Myocyte (in vitro differentiated cells): ENCODE measurements around the gene OXCT1. TPM values are rescaled to one million over a fixed set of nuclear protein-coding genes. Genes with fewer than 3 reads are reported as not detected.
A peak's percentile ranks its signal among the peaks of the same experiment; 100 is the strongest.
"Not testable (repeated sequence)": the region's sequence is repeated elsewhere in the genome, so short reads cannot be mapped to it uniquely, and the experiment has no call there.

ENCODE experiments used
- DNase-seq: peaks from one replicate; pipeline ENCODE4 v3.0.0-alpha.2; 2012; ENCODE audit warnings: low read depth
- total RNA-seq: library from RNA; depleted of rRNA; stranded (reverse); fragments of >200 nt; gene quantifications from 2 replicates; pipeline ENCODE4 v1.2.3, GENCODE V29; 2014

The OXCT1 gene
- total RNA-seq, 1 donor from 2014 or later, result 29.0 TPM

- no peak for DNase-seq
Observed at GRCh38 chr5:41874512-41875060, 4.4 kb upstream of the OXCT1 start.

- DNase-seq, result peak; percentile 33
Observed at GRCh38 chr5:41871852-41872251, 1.6 kb upstream of the OXCT1 start.

- no peak for DNase-seq
Observed at GRCh38 chr5:41870627-41871048, 413 bp upstream of the OXCT1 start.

- no peak for DNase-seq
Observed at GRCh38 chr5:41869151-41869723, 988 bp downstream of the OXCT1 start.

- DNase-seq, result no peak
Observed at GRCh38 chr5:41863871-41864486, 6.2 kb downstream of the OXCT1 start.

GRCh38 chr5:41858890-41859289 is 11.3 kb downstream of the OXCT1 start:
- DNase-seq, result no peak

- DNase-seq, result no peak
Observed at GRCh38 chr5:41857989-41858388, 12.2 kb downstream of the OXCT1 start.

- peak; percentile 82 for DNase-seq
Observed at GRCh38 chr5:41856644-41857491, 13.4 kb downstream of the OXCT1 start.

- DNase-seq, result no peak
Observed at GRCh38 chr5:41852293-41852692, 17.9 kb downstream of the OXCT1 start.

GRCh38 chr5:41851116-41851515 is 19.1 kb downstream of the OXCT1 start:
- DNase-seq, result no peak

- DNase-seq, result no peak
Observed at GRCh38 chr5:41848983-41849382, 21.2 kb downstream of the OXCT1 start.

GRCh38 chr5:41845751-41846150 is 24.5 kb downstream of the OXCT1 start:
- DNase-seq, result not testable (repeated sequence)

- no peak for DNase-seq
Observed at GRCh38 chr5:41844502-41844901, 25.7 kb downstream of the OXCT1 start.

- DNase-seq, result peak; percentile 76
Observed at GRCh38 chr5:41843456-41844370, 26.5 kb downstream of the OXCT1 start.

GRCh38 chr5:41842777-41843176 is 27.4 kb downstream of the OXCT1 start:
- no peak for DNase-seq

GRCh38 chr5:41841325-41841724 is 28.9 kb downstream of the OXCT1 start:
- peak; percentile 91 for DNase-seq

GRCh38 chr5:41840251-41840650 is 30.0 kb downstream of the OXCT1 start:
- no peak for DNase-seq

- DNase-seq, result no peak
Observed at GRCh38 chr5:41837793-41838192, 32.4 kb downstream of the OXCT1 start.

GRCh38 chr5:41835645-41836044 is 34.6 kb downstream of the OXCT1 start:
- peak; percentile 94 for DNase-seq

GRCh38 chr5:41834506-41834905 is 35.7 kb downstream of the OXCT1 start:
- DNase-seq, result peak; percentile 76

GRCh38 chr5:41832430-41832829 is 37.8 kb downstream of the OXCT1 start:
- DNase-seq, result no peak
